ENCODE measurements around the gene ITIH1.

GRCh38 chr3:52791928-52792327, 14.5 kb downstream of the ITIH1 start:
- TF ChIP-seq CTCF (IDR thresholded peaks at IDR 0.05), result no peak
- TF ChIP-seq EZH2 (IDR thresholded peaks at IDR 0.05), result no peak

All from neural progenitor cell (in vitro differentiated cells).